Measurements from ENCODE around the gene KMT2B.

The KMT2B gene

GRCh38 chr19:35727053-35727955, 9.5 kb downstream of the KMT2B start:
- no peak for DNase-seq

- DNase-seq = no peak
These were observed 10.3 kb downstream of the KMT2B start for GRCh38 chr19:35727956-35728706.

- no peak for DNase-seq
These were observed 11.2 kb downstream of the KMT2B start for GRCh38 chr19:35729021-35729420.

- DNase-seq = no peak
These were observed 12.0 kb downstream of the KMT2B start for GRCh38 chr19:35729763-35730162.

GRCh38 chr19:35730326-35730725, 12.5 kb downstream of the KMT2B start:
- no peak for DNase-seq

GRCh38 chr19:35731353-35731752, 13.6 kb downstream of the KMT2B start:
- no peak for DNase-seq

GRCh38 chr19:35731779-35732405, 14.1 kb downstream of the KMT2B start:
- no peak for DNase-seq

GRCh38 chr19:35732540-35733179, 14.9 kb downstream of the KMT2B start:
- no peak for DNase-seq

- no peak for DNase-seq
These were observed 15.7 kb downstream of the KMT2B start for GRCh38 chr19:35733180-35734125.

- no peak for DNase-seq
These were observed 16.5 kb downstream of the KMT2B start for GRCh38 chr19:35734273-35734672.

- no peak for DNase-seq
These were observed 17.1 kb downstream of the KMT2B start for GRCh38 chr19:35734889-35735288.

GRCh38 chr19:35736913-35737886, 19.4 kb downstream of the KMT2B start:
- peak; percentile 38 for DNase-seq

GRCh38 chr19:35738021-35738886, 20.5 kb downstream of the KMT2B start:
- no peak for DNase-seq

- DNase-seq = no peak
These were observed 21.1 kb downstream of the KMT2B start for GRCh38 chr19:35738887-35739229.

GRCh38 chr19:35739275-35740107, 21.7 kb downstream of the KMT2B start:
- DNase-seq = no peak

- no peak for DNase-seq
These were observed 22.3 kb downstream of the KMT2B start for GRCh38 chr19:35740108-35740422.

GRCh38 chr19:35740423-35741202, 22.8 kb downstream of the KMT2B start:
- peak; percentile 98 for DNase-seq

- DNase-seq = no peak
These were observed 23.4 kb downstream of the KMT2B start for GRCh38 chr19:35741203-35741515.
